ENCODE results near the gene EPOP.

- TF ChIP-seq, protein P1, sequence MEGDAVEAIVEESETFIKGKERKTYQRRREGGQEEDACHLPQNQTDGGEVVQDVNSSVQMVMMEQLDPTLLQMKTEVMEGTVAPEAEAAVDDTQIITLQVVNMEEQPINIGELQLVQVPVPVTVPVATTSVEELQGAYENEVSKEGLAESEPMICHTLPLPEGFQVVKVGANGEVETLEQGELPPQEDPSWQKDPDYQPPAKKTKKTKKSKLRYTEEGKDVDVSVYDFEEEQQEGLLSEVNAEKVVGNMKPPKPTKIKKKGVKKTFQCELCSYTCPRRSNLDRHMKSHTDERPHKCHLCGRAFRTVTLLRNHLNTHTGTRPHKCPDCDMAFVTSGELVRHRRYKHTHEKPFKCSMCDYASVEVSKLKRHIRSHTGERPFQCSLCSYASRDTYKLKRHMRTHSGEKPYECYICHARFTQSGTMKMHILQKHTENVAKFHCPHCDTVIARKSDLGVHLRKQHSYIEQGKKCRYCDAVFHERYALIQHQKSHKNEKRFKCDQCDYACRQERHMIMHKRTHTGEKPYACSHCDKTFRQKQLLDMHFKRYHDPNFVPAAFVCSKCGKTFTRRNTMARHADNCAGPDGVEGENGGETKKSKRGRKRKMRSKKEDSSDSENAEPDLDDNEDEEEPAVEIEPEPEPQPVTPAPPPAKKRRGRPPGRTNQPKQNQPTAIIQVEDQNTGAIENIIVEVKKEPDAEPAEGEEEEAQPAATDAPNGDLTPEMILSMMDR (IDR thresholded peaks at IDR 0.05): no peak
- TF ChIP-seq EZH2 (IDR thresholded peaks at IDR 0.05) (peak; percentile 1), EZH2phosphoT487 (IDR thresholded peaks at IDR 0.05) (no peak)
Measured at GRCh38 chr17:38706505-38707216, 31.9 kb upstream of the EPOP start.

Data from neural progenitor cell (in vitro differentiated cells).